Neural progenitor cell (in vitro differentiated cells): ENCODE measurements around the gene HSPBAP1.

ENCODE experiments used
- EZH2 ChIP-seq: fragments of 200-600 bp; sonication (generic); IDR thresholded peaks from 2 replicates; pipeline ENCODE4 v1.6.1; 2017; ENCODE audit warnings: antibody characterized with exemption, mild to moderate bottlenecking, moderate library complexity
- TF ChIP-seq, protein P1 (sequence below): fragments of 200-600 bp; sonication (generic); IDR thresholded peaks from 2 replicates; pipeline ENCODE4 v1.5.1; 2017; ENCODE audit warnings: antibody characterized with exemption, mild to moderate bottlenecking

- TF ChIP-seq, protein P1, sequence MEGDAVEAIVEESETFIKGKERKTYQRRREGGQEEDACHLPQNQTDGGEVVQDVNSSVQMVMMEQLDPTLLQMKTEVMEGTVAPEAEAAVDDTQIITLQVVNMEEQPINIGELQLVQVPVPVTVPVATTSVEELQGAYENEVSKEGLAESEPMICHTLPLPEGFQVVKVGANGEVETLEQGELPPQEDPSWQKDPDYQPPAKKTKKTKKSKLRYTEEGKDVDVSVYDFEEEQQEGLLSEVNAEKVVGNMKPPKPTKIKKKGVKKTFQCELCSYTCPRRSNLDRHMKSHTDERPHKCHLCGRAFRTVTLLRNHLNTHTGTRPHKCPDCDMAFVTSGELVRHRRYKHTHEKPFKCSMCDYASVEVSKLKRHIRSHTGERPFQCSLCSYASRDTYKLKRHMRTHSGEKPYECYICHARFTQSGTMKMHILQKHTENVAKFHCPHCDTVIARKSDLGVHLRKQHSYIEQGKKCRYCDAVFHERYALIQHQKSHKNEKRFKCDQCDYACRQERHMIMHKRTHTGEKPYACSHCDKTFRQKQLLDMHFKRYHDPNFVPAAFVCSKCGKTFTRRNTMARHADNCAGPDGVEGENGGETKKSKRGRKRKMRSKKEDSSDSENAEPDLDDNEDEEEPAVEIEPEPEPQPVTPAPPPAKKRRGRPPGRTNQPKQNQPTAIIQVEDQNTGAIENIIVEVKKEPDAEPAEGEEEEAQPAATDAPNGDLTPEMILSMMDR = no peak
- no peak for TF ChIP-seq EZH2
These were observed 45.3 kb downstream of the HSPBAP1 start for GRCh38 chr3:122748347-122748746.
